Thyroid gland (tissue), 4 donors: ENCODE results near the gene SOX10. TPM values are rescaled to one million over a fixed set of nuclear protein-coding genes. Genes with fewer than 3 reads are reported as not detected.
"Not testable (repeated sequence)": the region's sequence is repeated elsewhere in the genome, so short reads cannot be mapped to it uniquely, and the experiment has no call there.

Experiments used
- DNase-seq, 2 donors: peaks; one replicate each; pipeline ENCODE4 v3.0.0-alpha.2; 2019
- H3K27ac ChIP-seq, 3 donors: fragments of 200-600 bp; sonication (generic); 1 replicate in 2 of 3; 2 replicates in 1 of 3; pipeline ENCODE4 v1.5.1; 2016 to 2019; ENCODE audit warnings: mild to moderate bottlenecking in 1 of 3, moderate library complexity in 1 of 3
- H3K27me3 ChIP-seq: fragments of 200-600 bp; sonication (generic); one replicate; pipeline ENCODE4 v1.5.1; 2019
- H3K36me3 ChIP-seq, 2 donors: fragments of 200-600 bp; sonication (generic); one replicate each; pipeline ENCODE4 v1.5.1; 2016 to 2019
- H3K4me1 ChIP-seq, 2 donors: fragments of 200-600 bp; sonication (generic); one replicate each; pipeline ENCODE4 v1.5.1; 2017 to 2019
- H3K4me3 ChIP-seq, 3 donors: fragments of 200-600 bp; sonication (generic); replicated peaks in 1 of 3; 1 replicate in 2 of 3; 2 replicates in 1 of 3; pipeline ENCODE4 v1.5.1; 2016; ENCODE audit warnings: mild to moderate bottlenecking in 1 of 3
- H3K9me3 ChIP-seq: fragments of 200-600 bp; sonication (generic); one replicate; pipeline ENCODE4 v1.5.1; 2017
- CTCF ChIP-seq, 6 experiments: fragments of 200-600 bp in 3 of 6; fragments of 450-650 bp in 3 of 6; sonication (generic) in 3 of 6; IDR thresholded peaks; one replicate each; pipeline ENCODE4 v1.5.1; 2016 to 2019; ENCODE audit warnings: antibody characterized with exemption in 6 of 6, mild to moderate bottlenecking in 2 of 6, inconsistent platforms in 1 of 6, moderate library complexity in 1 of 6
- POLR2A ChIP-seq, 2 donors: fragments of 450-650 bp; IDR thresholded peaks; one replicate each; pipeline ENCODE4 v1.6.1; 2017; ENCODE audit warnings: antibody characterized with exemption in 2 of 2, mild to moderate bottlenecking in 2 of 2, moderate library complexity in 1 of 2
- WGBS, 2 donors: methylation state at CpG; one replicate each; pipeline ENCODE4 v1.1.5; 2017; 5-methylcytosine and 5-hydroxymethylcytosine counted together
- intact Hi-C: fragments of 100-400 bp; cut with DNase I; formaldehyde crosslinking; loops from one replicate; pipeline ENCODE4 v1.15.1; 2023
- total RNA-seq, 4 donors: library from RNA; depleted of rRNA; stranded (reverse); fragments of >200 nt; gene quantifications; one replicate each; pipeline ENCODE4 v1.2.3, GENCODE V29; 2016

The SOX10 gene
- total RNA-seq, 4 donors from 2014 or later, result 0.34 TPM; not detected in 3

- no peak overlapping the region for H3K27ac ChIP-seq
- H3K4me3 ChIP-seq, result no peak overlapping the region
- intact Hi-C loops, result no loop called here
- H3K27me3 ChIP-seq, result no peaks in the 10 kb centered on the region
- no peaks in the 10 kb centered on the region for H3K4me1 ChIP-seq
- no peak for DNase-seq
- TF ChIP-seq CTCF (IDR thresholded peaks at IDR 0.05), result no peak
- no peak for TF ChIP-seq POLR2A (IDR thresholded peaks at IDR 0.05)
- no peaks in the 10 kb centered on the region for H3K9me3 ChIP-seq
- no peaks in the 10 kb centered on the region for H3K36me3 ChIP-seq
- 94 to 96% methylated on average over 6 of the region's 6 CpGs for WGBS, 2 donors
These were observed 2.9 kb downstream of the SOX10 start for GRCh38 chr22:37981282-37982011.

- TF ChIP-seq POLR2A (IDR thresholded peaks at IDR 0.05) (no peak), CTCF (IDR thresholded peaks at IDR 0.05) (no peak)
- intact Hi-C loops, result no loop called here
- no peaks in the 10 kb centered on the region for H3K36me3 ChIP-seq
- H3K4me1 ChIP-seq, result no peaks in the 10 kb centered on the region
- no peak overlapping the region for H3K27ac ChIP-seq
- no peak for DNase-seq
- no peaks in the 10 kb centered on the region for H3K9me3 ChIP-seq
- no peak overlapping the region for H3K4me3 ChIP-seq
- 75 to 87% methylated on average over 1 to 8 of the region's 8 CpGs for WGBS, 2 donors
- H3K27me3 ChIP-seq, result no peaks in the 10 kb centered on the region
These were observed 4.6 kb downstream of the SOX10 start for GRCh38 chr22:37979782-37980181.

- WGBS, 2 donors, result 94 to 100% methylated on average over 4 of the region's 4 CpGs
- no peaks in the 10 kb centered on the region for H3K27me3 ChIP-seq
- intact Hi-C loops, result no loop called here
- H3K36me3 ChIP-seq, result no peaks in the 10 kb centered on the region
- H3K27ac ChIP-seq, result no peak overlapping the region
- H3K9me3 ChIP-seq, result no peaks in the 10 kb centered on the region
- H3K4me1 ChIP-seq, result no peaks in the 10 kb centered on the region
- no peak overlapping the region for H3K4me3 ChIP-seq
- DNase-seq, result no peak
- no peak for TF ChIP-seq POLR2A (IDR thresholded peaks at IDR 0.05)
- no peak for TF ChIP-seq CTCF (IDR thresholded peaks at IDR 0.05)
These were observed 7.8 kb downstream of the SOX10 start for GRCh38 chr22:37976547-37976946.

- H3K36me3 ChIP-seq, H3K27ac ChIP-seq, H3K4me1 ChIP-seq, H3K4me3 ChIP-seq, H3K27me3 ChIP-seq, H3K9me3 ChIP-seq, intact Hi-C loops, DNase-seq: not testable (repeated sequence)
- WGBS, 2 donors, result 95 to 96% methylated on average over 8 of the region's 8 CpGs
These were observed 8.3 kb downstream of the SOX10 start for GRCh38 chr22:37976022-37976421.

- no peaks in the 10 kb centered on the region for H3K27me3 ChIP-seq
- intact Hi-C loops, result no loop called here
- WGBS, 2 donors, result 83 to 85% methylated on average over 2 of the region's 2 CpGs
- no peak for TF ChIP-seq CTCF (IDR thresholded peaks at IDR 0.05)
- H3K36me3 ChIP-seq, result no peaks in the 10 kb centered on the region
- DNase-seq, result no peak
- H3K9me3 ChIP-seq, result no peaks in the 10 kb centered on the region
- H3K4me3 ChIP-seq, result no peak overlapping the region
- H3K4me1 ChIP-seq, result no peaks in the 10 kb centered on the region
- no peak overlapping the region for H3K27ac ChIP-seq
These were observed 9.2 kb downstream of the SOX10 start for GRCh38 chr22:37975153-37975552.
